Coronary artery (tissue), 2 donors: Measurements from ENCODE around the gene LRRTM4.
"Not testable (repeated sequence)": the region's sequence is repeated elsewhere in the genome, so short reads cannot be mapped to it uniquely, and the experiment has no call there.

ENCODE experiments used
- DNase-seq: peaks from one replicate; pipeline ENCODE4 v3.0.0-alpha.2; 2017; ENCODE audit warnings: low spot score
- H3K27ac ChIP-seq, 2 donors: fragments of 200-600 bp; sonication (generic); one replicate each; pipeline ENCODE4 v1.5.1; 2016 to 2019
- H3K4me3 ChIP-seq: fragments of 200-600 bp; sonication (generic); 2 replicates; pipeline ENCODE4 v1.5.1; 2016; ENCODE audit warnings: mild to moderate bottlenecking, moderate library complexity
- TF ChIP-seq, protein P1 (sequence below): fragments of 200-600 bp; sonication (generic); IDR thresholded peaks from one replicate; pipeline ENCODE4 v1.5.1; 2019; ENCODE audit warnings: antibody characterized with exemption

Gene LRRTM4

DNA sequence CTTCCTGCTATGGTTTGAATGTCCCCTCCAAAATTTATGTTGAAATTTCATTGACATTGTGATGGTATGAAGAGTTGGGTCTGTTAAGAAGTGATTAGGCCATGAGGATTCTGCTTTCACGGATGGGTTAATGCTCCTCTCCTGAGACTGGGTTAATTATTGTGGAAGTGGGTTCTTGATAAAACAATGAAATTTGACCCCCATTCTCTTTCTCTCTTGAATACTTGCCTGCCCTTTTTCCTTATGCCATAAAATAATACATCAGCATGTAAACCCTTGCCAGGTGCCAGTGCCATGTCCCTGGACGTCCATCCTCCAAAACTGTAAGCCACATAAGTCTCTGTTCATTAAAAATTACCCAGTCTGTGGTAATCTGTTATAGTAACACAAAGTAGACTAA lies 352.8 kb downstream of the LRRTM4 start:
- TF ChIP-seq, protein P1, sequence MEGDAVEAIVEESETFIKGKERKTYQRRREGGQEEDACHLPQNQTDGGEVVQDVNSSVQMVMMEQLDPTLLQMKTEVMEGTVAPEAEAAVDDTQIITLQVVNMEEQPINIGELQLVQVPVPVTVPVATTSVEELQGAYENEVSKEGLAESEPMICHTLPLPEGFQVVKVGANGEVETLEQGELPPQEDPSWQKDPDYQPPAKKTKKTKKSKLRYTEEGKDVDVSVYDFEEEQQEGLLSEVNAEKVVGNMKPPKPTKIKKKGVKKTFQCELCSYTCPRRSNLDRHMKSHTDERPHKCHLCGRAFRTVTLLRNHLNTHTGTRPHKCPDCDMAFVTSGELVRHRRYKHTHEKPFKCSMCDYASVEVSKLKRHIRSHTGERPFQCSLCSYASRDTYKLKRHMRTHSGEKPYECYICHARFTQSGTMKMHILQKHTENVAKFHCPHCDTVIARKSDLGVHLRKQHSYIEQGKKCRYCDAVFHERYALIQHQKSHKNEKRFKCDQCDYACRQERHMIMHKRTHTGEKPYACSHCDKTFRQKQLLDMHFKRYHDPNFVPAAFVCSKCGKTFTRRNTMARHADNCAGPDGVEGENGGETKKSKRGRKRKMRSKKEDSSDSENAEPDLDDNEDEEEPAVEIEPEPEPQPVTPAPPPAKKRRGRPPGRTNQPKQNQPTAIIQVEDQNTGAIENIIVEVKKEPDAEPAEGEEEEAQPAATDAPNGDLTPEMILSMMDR = no peak
- no peak overlapping the region for H3K27ac ChIP-seq
- DNase-seq = no peak
- H3K4me3 ChIP-seq = no peak overlapping the region

DNA sequence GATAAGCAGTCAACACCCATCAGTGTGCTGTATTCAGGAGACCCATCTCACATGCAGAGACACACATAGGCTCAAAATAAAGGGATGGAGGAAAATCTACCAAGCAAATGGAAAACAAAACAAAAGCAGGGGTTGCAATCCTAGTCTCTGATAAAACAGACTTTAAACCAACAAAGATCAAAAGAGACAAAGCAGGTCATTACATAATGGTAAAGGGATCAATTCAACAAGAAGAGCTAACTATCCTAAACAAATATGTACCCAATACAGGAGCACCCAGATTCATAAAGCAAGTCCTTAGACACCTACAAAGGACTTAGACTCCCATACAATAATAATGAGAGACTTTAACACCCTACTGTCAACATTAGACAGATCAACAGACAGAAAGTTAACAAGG lies 358.2 kb downstream of the LRRTM4 start:
- H3K27ac ChIP-seq, H3K4me3 ChIP-seq, DNase-seq: not testable (repeated sequence)

DNA sequence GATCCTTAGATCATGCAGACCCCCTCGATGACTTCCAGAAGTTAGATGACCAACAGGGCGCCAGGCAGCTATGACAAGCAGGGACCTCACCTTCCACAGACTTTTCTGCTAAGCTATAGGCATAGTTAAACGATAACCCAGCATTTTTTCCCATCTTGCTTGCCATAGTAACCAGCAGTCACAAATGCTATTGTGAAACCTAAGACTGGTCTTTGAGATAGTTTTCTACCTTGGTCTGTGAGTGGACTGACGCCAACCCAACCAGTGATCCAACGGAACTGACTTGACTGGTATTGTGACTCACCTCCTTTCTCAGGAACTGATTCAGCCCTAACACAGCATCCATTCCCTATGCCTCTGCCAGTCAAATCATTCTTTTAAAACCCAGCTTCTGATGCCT lies 361.2 kb downstream of the LRRTM4 start:
- H3K4me3 ChIP-seq = no peak overlapping the region
- DNase-seq = no peak
- TF ChIP-seq, protein P1 = no peak
- no peak overlapping the region for H3K27ac ChIP-seq

- TF ChIP-seq, protein P1 = no peak
- Histone ChIP-seq H3K4me3 (no peak overlapping the region), H3K27ac (no peak overlapping the region)
- DNase-seq = no peak
Measured at GRCh38 chr2:77156599-77156998, 365.6 kb downstream of the LRRTM4 start.

GRCh38 chr2:77155511-77155910 lies 366.7 kb downstream of the LRRTM4 start:
- TF ChIP-seq, protein P1 = no peak
- no peak for DNase-seq
- Histone ChIP-seq H3K4me3 (no peak overlapping the region), H3K27ac (no peak overlapping the region)

DNA sequence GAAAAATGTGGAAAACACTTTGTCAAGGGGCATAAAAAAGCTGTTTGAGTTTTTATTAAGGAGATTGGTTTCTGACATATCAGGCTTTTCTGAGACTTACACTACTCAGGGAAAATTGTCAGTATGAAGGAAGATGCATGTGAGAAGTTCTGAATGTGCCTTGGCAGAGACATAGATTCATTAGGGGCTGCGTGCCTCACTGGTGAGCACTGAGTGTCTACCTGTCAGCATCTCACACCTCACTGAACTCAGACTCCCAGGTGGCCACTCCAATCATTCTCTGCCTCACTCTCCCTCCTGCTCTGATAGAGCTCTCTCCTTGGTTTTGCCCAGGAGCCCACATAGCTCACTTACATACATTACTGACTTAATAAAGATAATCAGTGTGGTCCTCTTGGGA lies 372.6 kb downstream of the LRRTM4 start:
- no peak for DNase-seq
- TF ChIP-seq, protein P1 = no peak
- H3K27ac ChIP-seq = no peak overlapping the region
- no peak overlapping the region for H3K4me3 ChIP-seq

DNA sequence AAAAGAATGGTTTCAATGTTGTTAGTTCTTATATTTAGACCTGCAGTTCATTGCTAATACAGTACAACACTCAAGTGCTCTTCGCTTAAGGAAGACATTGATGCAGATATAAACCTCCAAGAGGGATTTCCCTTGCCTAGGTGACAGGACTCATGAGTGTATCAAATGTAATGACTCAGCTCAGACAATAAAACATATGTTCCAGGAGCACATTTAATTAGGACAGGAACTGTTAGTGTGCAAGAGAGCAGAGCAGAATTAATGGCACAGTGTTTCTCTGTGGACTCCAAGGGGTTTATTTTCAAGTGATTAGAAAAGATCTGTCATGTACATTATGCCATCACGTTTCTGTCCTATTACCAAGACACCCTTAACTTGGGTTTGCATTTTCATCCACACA lies 375.0 kb downstream of the LRRTM4 start:
- H3K4me3 ChIP-seq = no peak overlapping the region
- H3K27ac ChIP-seq = no peak overlapping the region
- TF ChIP-seq, protein P1 = no peak
- DNase-seq = no peak

DNA sequence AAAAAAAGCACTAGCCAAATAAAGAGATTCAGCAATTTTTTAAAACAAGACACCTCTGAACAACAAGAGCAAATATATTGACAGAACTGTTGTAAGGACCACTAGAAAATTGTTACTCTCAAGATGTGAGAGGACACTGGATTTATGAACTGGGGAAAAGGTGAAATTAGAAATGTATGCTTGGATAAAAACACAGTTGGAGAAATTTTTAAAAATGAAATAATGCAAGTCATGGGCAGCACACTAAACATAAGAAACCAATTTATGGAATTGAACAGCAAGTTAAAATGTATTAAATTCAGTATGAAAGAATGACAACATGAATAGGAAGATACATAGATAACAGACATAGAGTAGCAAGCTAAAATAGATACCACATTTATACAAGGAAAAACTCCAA lies 377.4 kb downstream of the LRRTM4 start:
- Histone ChIP-seq H3K4me3 (no peak overlapping the region), H3K27ac (no peak overlapping the region)
- TF ChIP-seq, protein P1 = no peak
- DNase-seq = no peak
